Astrocyte (in vitro differentiated cells and primary cell): ENCODE results near the gene OMD.

Experiments used
- CTCF ChIP-seq: IDR thresholded peaks from 2 replicates; pipeline ENCODE4 v1.5.1; 2011; ENCODE audit warnings: low read depth, mild to moderate bottlenecking, inconsistent platforms, low read length, moderate library complexity; ENCODE audit not compliant: insufficient read depth
- EZH2 ChIP-seq: IDR thresholded peaks from 2 replicates; pipeline ENCODE4 v1.6.1; 2012; ENCODE audit warnings: mild to moderate bottlenecking, low read length, inconsistent platforms; ENCODE audit not compliant: insufficient read depth

DNA sequence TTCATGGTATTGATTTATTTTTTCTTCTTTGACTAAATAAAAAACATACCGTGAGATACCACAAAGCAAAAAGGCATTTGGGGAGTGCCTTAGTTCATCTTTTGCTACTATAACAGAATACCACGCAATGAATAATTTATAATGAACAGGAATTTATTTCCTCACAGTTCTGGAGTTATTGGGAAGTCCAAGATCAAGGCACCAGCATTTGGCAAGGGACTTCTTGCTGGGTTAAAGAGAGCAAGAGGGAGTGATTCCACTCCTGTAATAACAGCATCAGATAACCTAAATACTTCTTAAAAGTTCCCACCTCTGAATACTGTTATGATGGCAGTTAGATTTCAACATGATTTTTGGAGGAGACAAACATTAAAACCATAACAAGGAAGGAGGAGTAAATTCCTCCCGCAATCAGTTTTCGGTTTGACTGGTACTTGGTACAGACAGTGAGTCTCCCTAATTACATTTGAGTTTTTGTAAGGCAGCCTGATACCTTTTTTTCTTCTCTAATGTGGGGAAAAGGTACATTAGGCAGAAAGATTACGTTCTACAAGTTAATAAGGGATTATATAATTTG, 8.8 kb upstream of the OMD start:
- no peak for TF ChIP-seq CTCF
- TF ChIP-seq EZH2, result no peak
